Left lung (tissue), 10 donors: ENCODE data around the gene SERPINI2. TPM values are rescaled to one million over a fixed set of nuclear protein-coding genes. Genes with fewer than 3 reads are reported as not detected.

Source experiments
- ATAC-seq: fragments of 200-7000 bp; cut with Tn5 transposase; one replicate; pipeline ENCODE4 v1.9.1; 2020; ENCODE audit warnings: moderate library complexity
- DNase-seq, 4 donors: peaks; one replicate each; pipeline ENCODE4 v3.0.0-alpha.2; 2013 to 2020
- H3K27ac ChIP-seq, 2 donors: fragments of 200-600 bp; sonication (generic) in 1 of 2; one replicate each; pipeline versions ENCODE4 v1.5.0 to v1.8.0; 2020 to 2021
- H3K27me3 ChIP-seq, 2 donors: fragments of 200-600 bp; sonication (generic) in 1 of 2; one replicate each; pipeline versions ENCODE4 v1.5.0 to v1.8.0; 2020 to 2021
- H3K36me3 ChIP-seq, 2 donors: fragments of 200-600 bp; sonication (generic) in 1 of 2; one replicate each; pipeline versions ENCODE4 v1.5.0 to v1.8.0; 2020 to 2021
- H3K4me1 ChIP-seq, 2 donors: fragments of 200-600 bp; one replicate each; pipeline ENCODE4 v1.8.0; 2021
- H3K4me3 ChIP-seq, 2 donors: fragments of 200-600 bp; sonication (generic) in 1 of 2; one replicate each; pipeline versions ENCODE4 v1.5.0 to v1.8.0; 2020 to 2021; ENCODE audit warnings: mild to moderate bottlenecking in 1 of 2
- H3K9me3 ChIP-seq, 2 donors: fragments of 200-600 bp; sonication (generic) in 1 of 2; one replicate each; pipeline versions ENCODE4 v1.5.0 to v1.8.0; 2020 to 2021
- CTCF ChIP-seq, 2 donors: fragments of 200-600 bp; sonication (generic) in 1 of 2; IDR thresholded peaks; one replicate each; pipeline versions ENCODE4 v1.5.0 to v1.8.0; 2021; ENCODE audit warnings: antibody characterized with exemption in 2 of 2
- intact Hi-C, 2 donors: fragments of 100-400 bp; cut with DNase I; formaldehyde crosslinking; loops; one replicate each; pipeline versions ENCODE4 v1.11.2 to v1.14.2; 2022
- polyA plus RNA-seq, 6 donors: library from polyadenylated mRNA; unstranded; fragments of 120-200 nt; gene quantifications; one replicate each; pipeline ENCODE4 v1.2.1, GENCODE V29; 2013; ENCODE audit not compliant: insufficient read length in 6 of 6
- total RNA-seq, 2 donors: library from RNA; stranded (reverse); fragmentation: NEBNext Ultra II Directional; extraction: Animal tissue kit (Norgen Biotek cat#: 25700); gene quantifications; one replicate each; pipeline ENCODE4 v1.2.1, GENCODE V29; 2021
- donor health status: DM: no; HTN: yes; CAD: no.
- donor health status: DM: no; HTN: no; CAD: no.

The SERPINI2 gene
- total and polyA plus RNA-seq, 8 donors, result 0.59 to 2.3 (median 1.9) TPM; not detected in 1

GRCh38 chr3:167451282-167451681 lies 22.6 kb downstream of the SERPINI2 start:
- H3K36me3 ChIP-seq, result no peaks in the 10 kb centered on the region

GRCh38 chr3:167450675-167451074 lies 23.2 kb downstream of the SERPINI2 start:
- no peak overlapping the region for H3K4me3 ChIP-seq
- no peak for ATAC-seq
- no peaks in the 10 kb centered on the region for H3K4me1 ChIP-seq
- no peak overlapping the region for H3K27ac ChIP-seq
- intact Hi-C loops, result no loop called here
- no peaks in the 10 kb centered on the region for H3K9me3 ChIP-seq
- no peak for TF ChIP-seq CTCF (IDR thresholded peaks at IDR 0.05)
- no peaks in the 10 kb centered on the region for H3K27me3 ChIP-seq
- no peaks in the 10 kb centered on the region for H3K36me3 ChIP-seq
- no peak for DNase-seq

More at GRCh38 chr3:167451282-167451681, 22.6 kb downstream of the SERPINI2 start:
- DNase-seq (no peak), ATAC-seq (no peak)
- no peaks in the 10 kb centered on the region for H3K4me1 ChIP-seq
- H3K27me3 ChIP-seq, result no peaks in the 10 kb centered on the region
- H3K4me3 ChIP-seq, result no peak overlapping the region
- TF ChIP-seq CTCF (IDR thresholded peaks at IDR 0.05), result no peak
- no peaks in the 10 kb centered on the region for H3K9me3 ChIP-seq
- no peak overlapping the region for H3K27ac ChIP-seq
- intact Hi-C loops, result no loop called here

GRCh38 chr3:167450195-167450594 lies 23.6 kb downstream of the SERPINI2 start:
- no peaks in the 10 kb centered on the region for H3K4me1 ChIP-seq
- H3K27ac ChIP-seq, result no peak overlapping the region
- no peaks in the 10 kb centered on the region for H3K27me3 ChIP-seq
- no peaks in the 10 kb centered on the region for H3K36me3 ChIP-seq
- H3K9me3 ChIP-seq, result no peaks in the 10 kb centered on the region
- ATAC-seq (no peak), DNase-seq (no peak)
- no peak for TF ChIP-seq CTCF (IDR thresholded peaks at IDR 0.05)
- H3K4me3 ChIP-seq, result no peak overlapping the region
- intact Hi-C loops, result no loop called here

GRCh38 chr3:167445491-167445890 lies 28.4 kb downstream of the SERPINI2 start:
- no peaks in the 10 kb centered on the region for H3K36me3 ChIP-seq
- DNase-seq (no peak), ATAC-seq (no peak)
- intact Hi-C loops, result no loop called here
- no peaks in the 10 kb centered on the region for H3K9me3 ChIP-seq
- H3K27ac ChIP-seq, result no peak overlapping the region
- no peaks in the 10 kb centered on the region for H3K4me1 ChIP-seq
- TF ChIP-seq CTCF (IDR thresholded peaks at IDR 0.05), result no peak
- no peak overlapping the region for H3K4me3 ChIP-seq
- no peaks in the 10 kb centered on the region for H3K27me3 ChIP-seq

- H3K27me3 ChIP-seq, result no peaks in the 10 kb centered on the region
- no peaks in the 10 kb centered on the region for H3K36me3 ChIP-seq
- H3K4me1 ChIP-seq, result no peaks in the 10 kb centered on the region
- no peaks in the 10 kb centered on the region for H3K9me3 ChIP-seq
- TF ChIP-seq CTCF (IDR thresholded peaks at IDR 0.05), result no peak
- ATAC-seq, result no peak
- no peak overlapping the region for H3K27ac ChIP-seq
- intact Hi-C loops, result no loop called here
- DNase-seq, result no peak
- H3K4me3 ChIP-seq, result no peak overlapping the region
Measured at GRCh38 chr3:167441256-167441655, 32.6 kb downstream of the SERPINI2 start.
